H1 (cell line): ENCODE measurements around the gene BACE1.

ENCODE experiments used
- ATF3 ChIP-seq: IDR thresholded peaks from 2 replicates; pipeline ENCODE4 v1.6.1; 2011; ENCODE audit warnings: low read depth, mild to moderate bottlenecking, low read length; ENCODE audit not compliant: insufficient read depth
- CEBPB ChIP-seq: IDR thresholded peaks from 2 replicates; pipeline ENCODE4 v1.6.1; 2012; ENCODE audit warnings: low read depth, low read length
- CTCF ChIP-seq, 3 experiments: IDR thresholded peaks; 1 replicate in 2 of 3; 2 replicates in 1 of 3; pipeline versions ENCODE4 v1.5.1 to v1.6.1; 2011; ENCODE audit warnings: low read length in 3 of 3, mild to moderate bottlenecking in 3 of 3, inconsistent platforms in 2 of 3, low read depth in 1 of 3, moderate library complexity in 1 of 3; ENCODE audit not compliant: insufficient read depth in 1 of 3; ENCODE audit errors: control extremely low read depth in 1 of 3
- EZH2 ChIP-seq: fragments of 200-600 bp; sonication (generic); IDR thresholded peaks from 2 replicates; pipeline ENCODE4 v1.7.1; 2012; ENCODE audit warnings: low read depth, mild to moderate bottlenecking, moderate library complexity, low read length, inconsistent platforms; ENCODE audit not compliant: severe bottlenecking
- GTF2F1 ChIP-seq: IDR thresholded peaks from 2 replicates; pipeline ENCODE4 v1.6.1; 2012; ENCODE audit warnings: low read depth, low read length, improper control_type of control experiment, borderline replicate concordance
- HDAC2 ChIP-seq, 2 experiments: fragments of 300-600 bp in 1 of 2; sonication (generic) in 1 of 2; IDR thresholded peaks; 2 replicates each; pipeline ENCODE4 v1.6.1; 2011 to 2012; ENCODE audit warnings: low read depth in 2 of 2, low read length in 2 of 2, mild to moderate bottlenecking in 2 of 2, moderate library complexity in 2 of 2, borderline replicate concordance in 1 of 2, inconsistent platforms in 1 of 2
- POLR2AphosphoS5 ChIP-seq: IDR thresholded peaks from 2 replicates; pipeline ENCODE4 v1.6.1; 2011; ENCODE audit warnings: low read depth, low read length
- SIN3A ChIP-seq, 2 experiments: IDR thresholded peaks in 1 of 2; conservative IDR thresholded peaks in 1 of 2; 2 replicates each; pipeline ENCODE4 v1.6.1; 2011 to 2012; ENCODE audit warnings: low read length in 2 of 2, improper control_type of control experiment in 1 of 2, low read depth in 1 of 2, mild to moderate bottlenecking in 1 of 2
- TEAD4 ChIP-seq: IDR thresholded peaks from 2 replicates; pipeline ENCODE4 v1.6.1; 2012; ENCODE audit warnings: low read depth, low read length, inconsistent platforms, mixed read lengths
- USF2 ChIP-seq: IDR thresholded peaks from 2 replicates; pipeline ENCODE4 v1.6.1; 2011; ENCODE audit warnings: low read length, improper control_type of control experiment

GRCh38 chr11:117295438-117296137 is 20.5 kb downstream of the BACE1 start:
- TF ChIP-seq SIN3A (conservative IDR thresholded peaks at IDR 0.05 in 1 of 2, IDR thresholded peaks at IDR 0.05 in 1 of 2; ENCODE audit: low read depth in 1 of 2, low read length in 2 of 2) (no peak), CEBPB (no peak), CTCF (IDR thresholded peaks at IDR 0.05; ENCODE audit: control extremely low read depth in 1 of 3, insufficient read depth in 1 of 3, low read depth in 1 of 3, low read length in 3 of 3) (no peak), GTF2F1 (no peak), HDAC2 (IDR thresholded peaks at IDR 0.05; ENCODE audit: borderline replicate concordance in 1 of 2, low read depth in 2 of 2, low read length in 2 of 2) (no peak), POLR2AphosphoS5 (no peak), ATF3 (no peak), TEAD4 (no peak), EZH2 (no peak), USF2 (no peak)
